ENCODE measurements around the gene ATP6AP2.

Gene ATP6AP2

GRCh38 chrX:40637687-40638086, 56.9 kb downstream of the ATP6AP2 start:
- Mint-ChIP-seq H3K36me3 (ENCODE audit: low read depth) (peaks cover 36% of the 10 kb centered on the region), H3K4me1 (ENCODE audit: low read depth) (peaks cover 10% of the 10 kb centered on the region), H3K27ac (no peak overlapping the region)

GRCh38 chrX:40644176-40644575, 63.4 kb downstream of the ATP6AP2 start:
- Mint-ChIP-seq H3K36me3 (ENCODE audit: low read depth) (peaks cover 30% of the 10 kb centered on the region), H3K9me3 (no peaks in the 10 kb centered on the region), H3K27me3 (ENCODE audit: low read depth) (peaks cover 2% of the 10 kb centered on the region), H3K4me1 (ENCODE audit: low read depth) (peaks cover 24% of the 10 kb centered on the region), H3K27ac (peak overlapping the region; percentile 72), H3K4me3 (peak overlapping the region; percentile 99)
- DNase-seq (ENCODE audit: low spot score), result no peak

More at GRCh38 chrX:40637687-40638086, 56.9 kb downstream of the ATP6AP2 start:
- H3K9me3 Mint-ChIP-seq, result no peaks in the 10 kb centered on the region
- no peaks in the 10 kb centered on the region for H3K27me3 Mint-ChIP-seq (ENCODE audit: low read depth)
- no peak for DNase-seq (ENCODE audit: low spot score)
- H3K4me3 Mint-ChIP-seq, result no peak overlapping the region

DNA sequence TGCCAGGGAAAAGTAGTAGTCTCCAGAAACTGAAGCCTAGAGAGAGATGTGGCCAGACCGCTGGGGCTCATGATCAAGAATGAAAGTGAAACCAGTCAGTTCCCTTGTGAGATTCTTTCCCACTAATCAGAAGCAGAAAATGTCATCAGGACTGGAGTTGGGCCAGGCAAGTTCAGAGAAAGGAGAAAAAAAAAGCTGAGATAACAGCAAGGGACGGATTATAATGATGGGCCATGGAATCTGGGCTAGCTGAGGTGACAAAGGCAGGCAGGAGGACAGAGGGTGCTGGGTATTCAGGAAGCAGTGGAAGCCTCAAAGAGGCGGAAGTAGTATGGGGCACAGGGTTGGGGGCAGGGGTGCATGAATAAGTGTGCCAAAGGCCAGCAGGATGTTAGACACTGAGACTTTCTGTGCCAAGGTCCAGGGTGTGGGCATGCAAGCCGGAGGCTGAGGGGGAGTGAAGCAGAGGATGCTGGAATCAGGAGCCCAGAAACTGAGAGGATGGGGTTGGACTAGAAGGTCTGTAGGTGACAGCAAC, 64.1 kb downstream of the ATP6AP2 start:
- H3K4me1 Mint-ChIP-seq (ENCODE audit: low read depth), result peaks cover 24% of the 10 kb centered on the region
- DNase-seq (ENCODE audit: low spot score), result peak; percentile 39
- H3K9me3 Mint-ChIP-seq, result no peaks in the 10 kb centered on the region
- H3K27ac Mint-ChIP-seq, result peak overlapping the region; percentile 99
- peak overlapping the region; percentile 99 for H3K4me3 Mint-ChIP-seq
- H3K27me3 Mint-ChIP-seq (ENCODE audit: low read depth), result peaks cover 2% of the 10 kb centered on the region
- H3K36me3 Mint-ChIP-seq (ENCODE audit: low read depth), result peaks cover 30% of the 10 kb centered on the region

DNA sequence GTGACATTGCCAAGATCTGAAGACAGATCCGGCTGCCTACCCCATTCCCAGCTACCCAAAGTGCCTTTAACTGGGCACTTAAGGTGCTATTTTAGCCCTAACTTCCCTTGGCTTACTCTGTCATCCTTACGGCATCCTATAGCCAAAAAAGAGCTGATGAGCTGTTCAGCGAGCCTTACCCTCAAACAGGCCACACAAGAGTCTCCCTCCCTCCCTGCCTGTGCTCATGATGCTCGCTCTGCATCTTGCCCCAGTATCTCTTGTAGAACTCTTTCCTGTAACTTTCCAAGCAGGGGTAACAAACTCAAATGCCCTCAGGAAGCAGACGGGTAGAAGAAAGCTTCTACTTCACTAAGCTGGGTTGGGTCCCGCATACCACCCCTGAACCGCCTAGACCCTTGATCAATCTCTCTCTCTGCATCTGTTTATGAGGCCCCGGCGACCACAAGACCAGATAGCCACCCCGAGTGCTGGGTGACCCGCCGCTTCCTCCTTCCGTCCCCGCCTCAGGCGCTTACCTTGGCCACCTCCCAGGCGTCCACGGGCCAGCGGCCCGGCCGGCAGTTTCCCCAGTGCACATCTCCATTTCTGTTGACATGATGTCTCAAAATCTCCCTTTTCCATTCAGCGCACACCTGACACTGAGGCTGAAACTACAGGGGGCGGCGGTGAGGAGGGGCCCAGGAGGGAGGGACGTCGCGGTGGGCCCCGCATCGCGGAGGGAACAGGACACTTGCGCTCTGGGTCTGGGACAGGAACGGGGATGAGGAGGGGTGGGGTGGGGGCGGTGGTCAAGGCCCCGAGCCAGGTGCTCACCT, 65.9 kb downstream of the ATP6AP2 start:
- Mint-ChIP-seq H3K27ac (peak overlapping the region; percentile 94), H3K9me3 (no peaks in the 10 kb centered on the region), H3K36me3 (ENCODE audit: low read depth) (peaks cover 34% of the 10 kb centered on the region), H3K4me3 (peak overlapping the region; percentile 98), H3K27me3 (ENCODE audit: low read depth) (peaks cover 2% of the 10 kb centered on the region), H3K4me1 (ENCODE audit: low read depth) (peaks cover 25% of the 10 kb centered on the region)
- peak; percentile 17 for DNase-seq (ENCODE audit: low spot score)

- peaks cover 17% of the 10 kb centered on the region for H3K4me1 Mint-ChIP-seq (ENCODE audit: low read depth)
- no peaks in the 10 kb centered on the region for H3K9me3 Mint-ChIP-seq
- H3K36me3 Mint-ChIP-seq (ENCODE audit: low read depth), result peaks cover 28% of the 10 kb centered on the region
- H3K4me3 Mint-ChIP-seq, result peak within 1 kb of the TSS; percentile 98
- peaks cover 2% of the 10 kb centered on the region for H3K27me3 Mint-ChIP-seq (ENCODE audit: low read depth)
- H3K27ac Mint-ChIP-seq, result peak within 1 kb of the TSS; percentile 94
- DNase-seq (ENCODE audit: low spot score), result peak; percentile 85
Measured at GRCh38 chrX:40647307-40648197, 66.8 kb downstream of the ATP6AP2 start, which contains the start of gene CXorf38. Gene CXorf38 (minus strand): TSS chrX:40647561. CDS start chrX:40647520, 41 bp downstream.

GRCh38 chrX:40651620-40652223, 71.0 kb downstream of the ATP6AP2 start:
- Mint-ChIP-seq H3K4me3 (no peak overlapping the region), H3K4me1 (ENCODE audit: low read depth) (peaks cover 2% of the 10 kb centered on the region), H3K27ac (peak overlapping the region; percentile 22), H3K36me3 (ENCODE audit: low read depth) (peaks cover 19% of the 10 kb centered on the region), H3K27me3 (ENCODE audit: low read depth) (no peaks in the 10 kb centered on the region), H3K9me3 (no peaks in the 10 kb centered on the region)
- peak; percentile 37 for DNase-seq (ENCODE audit: low spot score)

GRCh38 chrX:40652664-40653063, 71.9 kb downstream of the ATP6AP2 start:
- Mint-ChIP-seq H3K36me3 (ENCODE audit: low read depth) (peaks cover 20% of the 10 kb centered on the region), H3K27me3 (ENCODE audit: low read depth) (no peaks in the 10 kb centered on the region), H3K4me3 (no peak overlapping the region), H3K27ac (no peak overlapping the region), H3K4me1 (ENCODE audit: low read depth) (peaks cover 2% of the 10 kb centered on the region), H3K9me3 (no peaks in the 10 kb centered on the region)
- no peak for DNase-seq (ENCODE audit: low spot score)

DNA sequence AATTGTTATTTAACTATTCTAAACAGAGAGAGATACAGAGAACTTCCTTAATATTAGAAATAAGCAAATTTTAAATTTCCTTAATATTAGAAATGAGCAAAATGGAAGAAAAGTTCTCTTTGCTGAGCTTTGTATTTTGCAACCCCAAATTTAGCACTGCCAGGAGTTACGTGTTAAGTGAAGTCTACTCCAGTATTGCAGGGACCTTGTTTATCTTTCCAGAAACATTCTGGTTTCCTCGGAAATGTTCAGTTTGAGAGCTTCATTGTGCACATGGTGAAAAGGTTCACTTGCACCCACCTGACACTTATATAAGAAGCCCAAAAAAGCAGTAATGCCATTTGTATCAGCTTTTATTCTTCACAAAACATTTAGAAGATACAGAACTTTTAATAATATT, 72.8 kb downstream of the ATP6AP2 start:
- H3K27ac Mint-ChIP-seq, result no peak overlapping the region

More for the DNA sequence above, 72.8 kb downstream of the ATP6AP2 start:
- Mint-ChIP-seq H3K36me3 (ENCODE audit: low read depth) (peaks cover 20% of the 10 kb centered on the region), H3K4me1 (ENCODE audit: low read depth) (peaks cover 2% of the 10 kb centered on the region), H3K9me3 (no peaks in the 10 kb centered on the region), H3K4me3 (no peak overlapping the region), H3K27me3 (ENCODE audit: low read depth) (no peaks in the 10 kb centered on the region)
- no peak for DNase-seq (ENCODE audit: low spot score)
